ENCODE results near the gene NFATC2.

Gene NFATC2

DNA sequence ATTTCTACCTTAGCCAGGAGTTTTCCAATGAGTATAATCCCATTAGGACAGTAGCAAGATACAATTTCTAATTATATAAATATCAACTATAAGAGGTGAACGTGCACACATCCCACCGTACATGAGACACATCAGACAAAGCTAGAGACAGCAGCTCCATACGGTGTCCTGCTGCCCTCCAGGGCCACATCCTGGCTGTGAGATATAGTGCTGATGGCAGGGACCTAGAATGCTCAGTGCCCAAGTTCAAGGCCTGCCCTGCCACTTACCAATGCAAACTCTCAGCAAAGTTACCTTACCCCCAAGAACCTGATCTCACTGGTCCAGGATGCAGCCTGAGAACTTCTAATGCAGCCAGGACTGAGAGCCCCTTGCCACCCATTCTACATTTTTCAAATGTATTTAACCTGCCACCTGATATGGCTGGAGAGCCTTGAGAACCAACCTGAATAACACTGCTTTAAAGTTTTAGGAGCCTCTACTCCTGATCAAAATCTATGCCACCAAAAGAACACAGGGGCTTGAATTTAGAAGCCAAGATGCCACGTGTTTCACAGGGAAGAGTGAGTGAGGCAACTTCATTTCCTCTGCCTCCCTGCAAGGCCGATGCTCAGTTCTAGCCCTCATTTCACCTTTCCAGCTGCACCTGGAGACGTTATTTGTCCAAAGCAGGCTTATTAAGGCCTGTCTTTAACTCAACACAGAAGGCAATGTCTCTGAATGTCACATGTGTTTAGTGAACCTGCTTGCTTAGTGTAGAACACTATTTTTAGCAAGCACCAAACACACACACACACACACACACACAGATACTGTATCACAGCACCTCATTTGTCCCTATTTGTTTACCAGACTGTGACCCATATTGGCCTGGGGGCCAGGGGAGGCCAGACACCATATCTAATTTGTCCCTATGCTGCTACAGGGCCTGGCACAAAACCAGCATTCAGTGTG, 6.1 kb downstream of the NFATC2 start:
- TF ChIP-seq, protein P1, sequence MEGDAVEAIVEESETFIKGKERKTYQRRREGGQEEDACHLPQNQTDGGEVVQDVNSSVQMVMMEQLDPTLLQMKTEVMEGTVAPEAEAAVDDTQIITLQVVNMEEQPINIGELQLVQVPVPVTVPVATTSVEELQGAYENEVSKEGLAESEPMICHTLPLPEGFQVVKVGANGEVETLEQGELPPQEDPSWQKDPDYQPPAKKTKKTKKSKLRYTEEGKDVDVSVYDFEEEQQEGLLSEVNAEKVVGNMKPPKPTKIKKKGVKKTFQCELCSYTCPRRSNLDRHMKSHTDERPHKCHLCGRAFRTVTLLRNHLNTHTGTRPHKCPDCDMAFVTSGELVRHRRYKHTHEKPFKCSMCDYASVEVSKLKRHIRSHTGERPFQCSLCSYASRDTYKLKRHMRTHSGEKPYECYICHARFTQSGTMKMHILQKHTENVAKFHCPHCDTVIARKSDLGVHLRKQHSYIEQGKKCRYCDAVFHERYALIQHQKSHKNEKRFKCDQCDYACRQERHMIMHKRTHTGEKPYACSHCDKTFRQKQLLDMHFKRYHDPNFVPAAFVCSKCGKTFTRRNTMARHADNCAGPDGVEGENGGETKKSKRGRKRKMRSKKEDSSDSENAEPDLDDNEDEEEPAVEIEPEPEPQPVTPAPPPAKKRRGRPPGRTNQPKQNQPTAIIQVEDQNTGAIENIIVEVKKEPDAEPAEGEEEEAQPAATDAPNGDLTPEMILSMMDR (IDR thresholded peaks at IDR 0.05; ENCODE audit: insufficient read depth, low read length, missing control alignments) = no peak
- H3K4me3 ChIP-seq (ENCODE audit: low read depth, low read length) = no peak overlapping the region
- DNase-seq (ENCODE audit: low read depth, low spot score) = no peak
- ChIA-PET CTCF (interaction anchor here (1.1 to 1.3 kb wide), 2 partner anchors 8 to 58 kb away, joined by 3 read pairs; no protein-coding TSS in a partner anchor), POLR2A (no interaction called here)

DNA sequence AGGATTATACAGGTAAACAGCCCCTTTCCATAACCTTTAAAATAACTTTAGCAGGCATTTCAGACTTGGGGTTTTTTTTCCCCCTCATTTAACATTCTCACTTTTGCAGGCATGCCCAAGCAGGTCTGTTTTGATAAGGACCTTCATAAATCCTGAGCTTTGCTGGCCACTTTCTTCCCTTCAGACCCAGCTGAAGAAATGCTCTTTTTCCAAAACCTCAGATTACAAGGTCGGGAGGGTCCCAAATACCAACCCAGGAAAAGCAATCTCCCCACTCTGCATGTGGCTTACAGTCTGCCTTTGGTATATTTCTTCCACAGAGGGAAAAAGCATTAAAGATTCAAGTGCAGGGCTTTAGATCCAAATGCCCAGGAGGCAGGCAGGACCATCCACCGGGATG, 6.8 kb downstream of the NFATC2 start:
- POLR2A ChIA-PET = no interaction called here
- TF ChIP-seq, protein P1 (IDR thresholded peaks at IDR 0.05; ENCODE audit: insufficient read depth, low read length, missing control alignments) = no peak
- CTCF ChIA-PET = interaction anchor here (1.1 to 1.3 kb wide), 2 partner anchors 9 to 59 kb away, joined by 3 read pairs; no protein-coding TSS in a partner anchor
- no peak for DNase-seq (ENCODE audit: low read depth, low spot score)
- H3K4me3 ChIP-seq (ENCODE audit: low read depth, low read length) = no peak overlapping the region

DNA sequence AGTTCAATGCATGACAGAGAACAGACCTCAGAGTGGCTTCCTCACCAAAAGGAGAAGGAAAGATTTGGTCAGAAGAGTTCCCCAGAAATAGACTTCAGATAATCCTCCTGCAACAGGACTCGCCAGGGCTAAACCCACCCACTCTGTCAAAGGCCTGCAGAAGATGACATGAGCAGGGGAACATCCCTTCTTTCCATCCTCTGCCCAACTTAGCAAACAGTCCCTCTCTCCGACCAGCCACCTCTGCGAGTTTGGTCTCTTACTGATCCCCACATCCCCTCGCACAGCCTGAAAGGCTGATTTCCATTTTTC, 7.5 kb downstream of the NFATC2 start:
- no peak overlapping the region for H3K4me3 ChIP-seq (ENCODE audit: low read depth, low read length)
- ChIA-PET POLR2A (no interaction called here), CTCF (interaction anchor here (1.3 kb wide), 1 partner anchor 59 kb away, joined by 3 read pairs; no protein-coding TSS in a partner anchor)
- no peak for DNase-seq (ENCODE audit: low read depth, low spot score)
- TF ChIP-seq, protein P1 (IDR thresholded peaks at IDR 0.05; ENCODE audit: insufficient read depth, low read length, missing control alignments) = no peak

DNA sequence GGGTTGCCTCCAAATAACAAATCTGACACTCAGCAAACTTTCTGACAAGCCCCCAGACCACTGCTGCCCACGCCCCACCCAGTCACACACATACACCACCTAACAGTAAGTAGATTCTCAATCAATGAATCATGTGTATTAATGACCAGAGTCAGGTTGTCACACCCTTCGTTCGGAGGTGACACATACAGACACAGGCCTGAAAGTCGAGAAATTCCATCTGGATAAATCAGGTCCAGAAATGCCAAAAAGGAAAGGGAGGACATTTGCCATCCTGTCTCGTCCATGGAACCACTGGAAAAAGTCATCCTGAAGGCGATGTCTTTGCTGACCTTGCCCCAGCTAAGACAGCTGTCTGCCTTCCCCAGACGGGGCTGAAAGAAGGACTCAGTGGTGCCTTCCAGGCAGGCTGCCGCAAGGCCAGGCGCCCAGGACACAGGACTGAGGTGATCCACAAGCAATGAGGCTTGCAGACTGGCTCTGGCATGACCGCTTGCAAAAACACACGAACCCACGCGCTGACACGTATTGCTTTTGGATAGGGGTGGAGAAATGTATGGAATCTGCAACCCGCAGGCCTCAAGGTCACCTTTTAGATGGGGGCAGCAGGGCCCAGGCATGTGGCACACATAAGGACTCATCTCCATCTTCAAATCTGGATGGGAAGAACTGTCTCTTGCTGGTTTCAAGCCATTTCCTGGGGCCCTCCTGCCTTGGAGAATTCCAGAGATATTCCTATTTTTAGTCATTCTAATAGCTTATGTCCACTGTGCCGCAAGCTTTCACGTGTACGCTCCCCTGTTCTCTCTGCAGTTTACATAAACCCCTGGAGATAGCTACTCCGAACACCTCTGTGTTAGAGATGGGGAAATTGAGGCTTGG, 9.0 kb downstream of the NFATC2 start:
- H3K4me3 ChIP-seq (ENCODE audit: low read depth, low read length) = no peak overlapping the region
- DNase-seq (ENCODE audit: low read depth, low spot score) = peak; percentile 29
- TF ChIP-seq, protein P1 (IDR thresholded peaks at IDR 0.05; ENCODE audit: insufficient read depth, low read length, missing control alignments) = no peak
- CTCF ChIA-PET = interaction anchor here (0.8 to 1.6 kb wide), 2 partner anchors 10 to 14 kb away, joined by 3 read pairs; no protein-coding TSS in a partner anchor
- POLR2A ChIA-PET = interaction anchor here (1.2 kb wide), 1 partner anchor 21 kb away, joined by 4 read pairs; no protein-coding TSS in a partner anchor

DNA sequence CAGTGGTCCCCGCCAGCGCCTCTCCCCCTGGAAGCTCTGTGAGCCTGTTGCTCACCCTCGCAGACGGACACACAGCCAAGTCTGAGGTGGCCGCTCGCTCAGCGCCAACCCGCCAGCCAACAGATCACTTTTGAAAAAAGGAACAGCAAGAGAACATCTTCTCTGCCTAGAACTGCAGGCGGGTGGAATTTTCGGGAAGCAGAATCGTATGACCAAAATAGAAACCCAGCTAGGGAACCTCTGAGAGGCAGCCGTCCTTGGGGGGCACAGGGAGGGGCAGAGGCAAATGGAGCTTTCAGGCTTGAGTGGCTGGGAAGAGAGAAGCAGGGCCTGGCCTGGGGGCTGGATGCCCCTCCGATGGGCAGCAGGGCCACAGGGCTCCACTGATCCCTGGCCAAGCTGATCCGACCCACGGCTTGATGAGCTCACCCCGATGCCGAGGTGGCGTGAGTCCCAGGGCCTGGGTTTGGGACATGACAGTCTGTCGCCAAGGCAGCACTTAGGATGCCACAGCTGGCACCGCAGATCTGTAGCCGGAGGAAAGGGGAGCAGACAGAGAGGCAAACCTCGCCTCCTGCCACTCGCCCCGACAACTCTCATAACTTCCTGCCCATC, 9.8 kb downstream of the NFATC2 start:
- CTCF ChIA-PET = interaction anchor here (1.6 kb wide), 1 partner anchor 11 kb away, joined by 3 read pairs; no protein-coding TSS in a partner anchor
- TF ChIP-seq, protein P1 (IDR thresholded peaks at IDR 0.05; ENCODE audit: insufficient read depth, low read length, missing control alignments) = no peak
- POLR2A ChIA-PET = interaction anchor here (1.2 kb wide), 1 partner anchor 22 kb away, joined by 4 read pairs; no protein-coding TSS in a partner anchor
- no peak for DNase-seq (ENCODE audit: low read depth, low spot score)
- H3K4me3 ChIP-seq (ENCODE audit: low read depth, low read length) = no peak overlapping the region
